GM21447 (cell line): ENCODE data around the gene FKBP3.
A peak's percentile ranks its signal among the peaks of the same experiment; 100 is the strongest.
"Not testable (repeated sequence)": the region's sequence is repeated elsewhere in the genome, so short reads cannot be mapped to it uniquely, and the experiment has no call there.

ENCODE experiments used
- ATAC-seq: cut with Tn5 transposase; IDR thresholded peaks from one replicate; pipeline ENCODE4 v1.9.1; 2021; ENCODE audit not compliant: unreplicated experiment

FKBP3 gene

DNA sequence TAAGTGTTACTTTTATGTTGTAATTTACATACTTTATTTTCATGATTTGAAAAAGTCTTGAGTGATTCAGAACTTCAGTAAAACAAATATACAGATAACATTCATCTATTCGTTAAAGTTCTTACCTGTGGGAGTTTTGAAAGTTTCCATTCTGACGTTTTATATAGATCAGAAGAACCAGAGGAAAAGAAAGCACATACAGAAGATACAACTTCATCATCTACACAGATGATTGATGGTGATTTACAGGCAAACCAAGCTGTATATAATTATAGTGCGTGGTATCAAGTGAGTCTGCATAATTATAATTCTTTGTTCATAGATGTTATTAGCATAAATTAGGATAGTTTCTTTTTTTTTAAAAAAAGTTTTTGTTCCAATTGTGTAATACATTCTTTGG is 20.0 kb downstream of the FKBP3 start:
- no peak for ATAC-seq

DNA sequence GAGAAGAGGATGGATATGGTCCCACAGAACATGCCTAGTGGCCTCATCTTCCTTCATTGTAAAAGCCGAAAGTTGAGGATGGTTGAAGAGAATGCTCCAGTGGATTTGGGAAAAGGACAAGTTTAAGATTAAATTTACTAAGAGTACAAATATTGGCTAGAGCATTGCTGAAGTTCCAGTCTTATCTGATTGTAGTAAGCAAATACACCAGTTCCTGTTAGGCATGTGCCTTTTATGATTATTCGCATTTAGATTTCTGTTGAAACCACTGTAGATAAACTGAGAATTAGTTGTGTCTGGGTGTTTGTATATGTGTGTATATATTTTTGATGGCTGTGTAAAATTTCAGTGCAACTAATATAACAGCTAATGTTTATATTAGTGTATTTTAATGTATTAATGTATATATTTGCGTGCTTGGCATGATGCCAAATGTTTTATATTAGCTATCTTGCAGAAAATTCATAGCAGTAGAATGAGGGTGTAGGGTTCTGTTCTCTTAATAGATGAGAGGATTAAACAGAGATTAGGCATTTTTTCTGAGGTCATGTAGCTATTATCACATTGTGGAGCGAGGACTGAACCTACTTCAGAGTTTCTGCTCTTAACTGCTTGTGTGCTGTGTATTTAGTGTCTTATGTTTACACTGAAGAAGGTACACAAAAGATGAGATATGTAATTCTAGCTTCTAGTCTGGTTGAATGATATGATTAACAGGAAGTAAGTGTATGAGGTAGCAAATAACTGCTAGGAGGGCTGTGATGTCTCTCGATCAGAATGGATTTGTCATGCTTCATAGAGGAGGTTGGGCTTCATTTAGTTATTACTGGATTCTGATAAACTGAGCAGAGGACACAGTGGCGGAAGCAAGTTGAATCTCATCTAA is 21.1 kb downstream of the FKBP3 start:
- no peak for ATAC-seq

DNA sequence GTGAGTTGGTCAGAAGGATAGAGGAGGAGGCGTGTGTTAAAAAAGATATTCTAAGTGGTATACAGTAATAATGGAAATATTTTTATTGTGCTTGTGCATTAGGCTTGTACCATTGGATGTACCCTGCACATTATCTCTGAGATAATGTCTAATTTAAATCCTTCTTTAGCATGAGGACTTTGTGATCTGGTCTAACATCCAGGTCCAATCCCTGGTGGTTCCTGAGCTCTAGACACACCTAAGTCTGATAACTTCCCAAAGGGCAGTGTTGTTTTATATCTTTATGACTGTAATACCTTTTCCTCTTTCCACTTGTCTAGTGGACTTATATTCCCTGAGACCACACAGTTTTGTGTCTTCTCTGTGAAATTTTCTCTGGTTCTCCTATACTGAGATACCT is 29.7 kb downstream of the FKBP3 start:
- no peak for ATAC-seq

DNA sequence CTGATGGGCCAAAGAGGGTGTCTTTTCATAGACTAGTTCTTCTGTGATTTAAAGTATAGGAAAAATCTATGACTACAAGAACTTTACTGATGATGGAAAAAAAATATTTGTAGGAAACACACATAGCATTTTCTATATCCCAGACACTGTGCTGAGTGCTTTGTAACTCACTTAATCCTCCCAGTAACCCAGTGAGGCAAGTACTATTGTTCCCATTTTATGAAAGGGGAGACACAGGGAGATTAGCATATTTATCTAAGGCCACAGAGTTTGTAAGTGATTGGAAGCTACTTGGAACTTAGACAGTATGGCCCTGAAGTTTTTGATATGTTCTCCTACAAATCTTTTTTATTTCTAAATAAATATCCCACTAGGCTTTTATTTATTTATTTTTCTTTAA is 30.5 kb downstream of the FKBP3 start:
- no peak for ATAC-seq

DNA sequence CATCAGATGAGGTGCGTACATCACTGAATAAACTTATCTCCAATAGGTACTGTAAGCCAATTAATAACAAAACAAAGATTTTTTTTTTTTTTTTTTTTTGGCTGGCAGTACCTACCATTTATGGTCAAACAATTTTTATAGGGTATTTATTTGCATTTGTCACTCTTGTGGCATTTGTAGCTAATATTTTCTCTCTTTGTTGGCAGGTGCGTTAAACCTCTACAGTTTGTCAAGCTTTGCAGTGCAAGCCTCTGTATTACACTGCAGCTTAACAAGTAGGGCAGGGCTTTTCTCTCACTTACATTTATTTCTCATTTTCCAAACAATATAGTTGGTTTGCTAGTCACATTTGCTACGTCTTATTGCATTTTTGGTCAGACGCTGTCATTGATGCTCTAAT is 38.1 kb downstream of the FKBP3 start:
- no peak for ATAC-seq

DNA sequence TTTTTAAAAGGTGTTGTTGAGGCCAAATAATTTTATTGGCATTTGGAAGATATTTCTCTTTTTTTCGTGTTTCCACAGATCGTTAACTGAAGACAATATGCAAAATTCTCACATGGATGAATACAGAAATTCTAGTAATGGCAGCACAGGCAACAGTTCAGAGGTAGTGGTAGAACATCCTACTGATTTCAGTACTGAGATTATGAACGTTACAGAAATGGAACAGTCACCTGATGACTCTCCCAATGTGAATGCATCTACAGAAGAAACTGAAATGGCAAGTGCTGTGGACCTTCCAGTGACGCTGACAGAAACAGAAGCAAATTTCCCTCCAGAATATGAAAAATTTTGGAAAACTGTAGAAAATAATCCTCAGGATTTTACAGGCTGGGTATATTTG is 39.1 kb downstream of the FKBP3 start:
- ATAC-seq, result no peak

DNA sequence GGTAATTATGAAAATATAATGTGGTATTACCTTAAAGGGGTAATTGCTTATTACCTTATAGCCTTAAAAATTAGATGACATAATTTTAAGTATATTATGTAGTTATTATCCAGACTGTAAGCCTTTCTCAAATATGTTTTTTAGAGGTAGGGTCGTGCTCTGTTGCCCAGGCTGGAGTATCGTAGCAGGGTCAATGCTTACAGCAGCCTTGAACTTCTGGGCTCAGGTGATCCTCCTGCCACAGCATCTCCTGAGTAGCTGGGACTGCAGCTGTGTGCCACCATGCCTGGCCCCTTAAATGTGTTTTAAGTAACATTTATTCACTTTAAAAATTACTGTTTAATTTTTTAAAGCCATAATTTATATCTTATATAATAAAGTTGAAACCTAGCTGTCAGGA is 40.0 kb downstream of the FKBP3 start:
- ATAC-seq, result no peak

DNA sequence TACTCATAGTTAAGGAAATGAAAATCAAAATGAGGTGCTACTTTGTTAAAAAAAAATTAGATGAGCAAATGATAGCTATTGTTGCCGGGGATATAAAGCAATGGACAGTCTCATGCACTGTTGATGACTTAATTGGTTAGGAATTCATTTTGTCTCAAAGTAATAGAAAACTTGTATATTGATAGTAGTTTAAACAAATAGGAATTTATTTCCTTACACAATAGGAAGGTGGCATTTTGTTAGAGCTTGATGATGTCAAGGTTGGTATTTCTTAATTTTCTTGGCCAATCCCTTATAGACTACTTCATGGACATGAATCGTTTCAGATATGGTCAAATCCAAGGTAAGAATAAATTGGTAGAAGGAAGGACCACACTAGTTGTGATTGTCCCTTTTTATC is 42.6 kb downstream of the FKBP3 start:
- ATAC-seq, result no peak

DNA sequence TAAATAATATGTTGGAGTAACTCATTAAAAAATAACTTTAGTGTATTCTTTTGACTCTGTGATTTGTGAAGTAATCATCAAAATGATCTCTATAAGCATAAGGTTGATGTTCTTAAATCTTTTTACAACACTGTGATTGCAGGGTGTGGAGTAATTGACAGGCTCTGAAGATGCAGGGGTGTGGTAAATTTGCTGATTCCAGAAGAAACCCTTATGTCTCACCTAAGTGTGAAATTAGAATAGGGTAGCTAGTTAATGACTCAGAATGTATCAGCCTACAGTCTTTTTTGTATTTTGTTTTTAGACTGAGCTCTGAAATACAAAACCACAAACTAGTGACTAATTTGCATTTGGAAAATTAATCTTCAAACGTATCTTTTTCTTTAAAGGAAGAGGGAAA is 44.5 kb downstream of the FKBP3 start:
- peak; percentile 70 for ATAC-seq

DNA sequence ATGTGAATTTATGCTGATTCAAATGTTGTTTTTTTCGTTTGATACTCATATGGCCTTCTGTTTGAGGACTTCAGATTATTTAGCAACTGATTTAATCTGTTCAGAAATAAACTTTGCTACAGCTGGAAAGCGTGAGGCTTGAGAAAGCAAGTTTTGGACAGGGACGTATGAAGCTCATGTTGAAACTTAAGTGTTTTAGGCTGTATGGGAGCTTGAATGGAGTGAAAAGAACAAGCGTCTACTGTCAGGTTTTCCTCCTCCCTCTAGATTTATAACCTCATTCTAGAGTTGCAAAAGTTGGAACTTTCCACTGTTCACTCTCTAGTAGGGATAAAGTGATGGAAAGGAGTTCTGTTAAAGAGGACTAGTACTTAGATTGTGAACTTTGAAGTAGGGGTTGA is 49.3 kb downstream of the FKBP3 start:
- no peak for ATAC-seq

DNA sequence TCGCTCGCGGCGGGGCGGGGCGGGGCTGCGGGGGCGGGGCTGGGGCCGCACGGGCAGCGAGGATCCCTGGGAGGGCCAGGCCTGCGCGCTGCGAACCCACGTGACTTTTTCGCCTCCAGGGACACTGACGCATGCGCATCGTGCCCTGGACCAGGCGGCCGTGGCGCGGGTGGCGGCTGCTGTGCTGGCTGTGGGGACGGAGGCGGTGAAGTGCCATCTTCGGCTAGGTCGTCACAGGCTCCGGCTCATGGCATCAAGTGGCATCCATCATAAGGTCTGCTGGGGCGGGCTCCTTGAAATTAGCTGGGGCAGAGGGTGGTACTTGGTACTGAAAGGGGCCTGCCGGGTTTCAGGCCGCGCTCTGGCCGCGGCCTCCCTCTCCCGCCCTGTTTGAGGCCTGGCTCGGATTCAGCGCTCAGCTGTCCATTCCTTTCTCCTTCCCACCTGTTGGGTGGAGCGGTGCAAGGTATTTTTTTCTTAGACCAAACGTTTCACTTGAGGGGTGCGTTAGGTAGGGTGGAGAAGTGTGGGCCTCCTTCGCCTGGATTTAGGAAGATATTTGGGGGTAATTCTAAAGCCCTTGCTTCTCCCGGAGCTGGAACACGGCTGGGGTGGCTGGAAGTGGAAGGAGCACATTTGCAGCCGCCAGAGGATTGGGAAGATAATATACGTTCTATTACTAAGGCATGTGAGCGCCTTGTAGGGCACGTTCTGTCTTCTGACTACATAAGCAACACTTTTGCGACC is 50.1 kb downstream of the FKBP3 start, which contains the start of gene PRPF39:
Gene PRPF39, plus strand, starts transcription at position 141 of the 747 bp plus-strand sequence. CDS start 11,124 bp downstream, outside the sequence.
- peak; percentile 84 for ATAC-seq

DNA sequence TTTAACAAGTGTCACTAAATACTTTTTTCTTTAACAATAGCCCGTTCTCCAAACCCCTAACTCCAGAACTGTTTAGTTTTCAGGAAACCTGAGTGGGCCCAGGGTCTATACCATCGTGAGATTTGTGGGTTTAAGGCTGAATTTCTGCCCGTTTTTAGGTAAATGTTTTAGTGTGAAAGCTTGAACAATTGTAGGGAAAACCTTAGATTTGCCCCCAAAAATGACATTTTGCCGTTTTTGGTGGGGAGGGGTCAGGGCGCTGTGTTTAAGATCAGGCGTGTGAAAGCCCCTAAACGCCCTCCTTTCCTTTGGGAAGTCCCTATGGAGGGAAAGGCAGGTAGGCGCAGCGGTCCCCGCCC is 50.7 kb downstream of the FKBP3 start:
- no peak for ATAC-seq

DNA sequence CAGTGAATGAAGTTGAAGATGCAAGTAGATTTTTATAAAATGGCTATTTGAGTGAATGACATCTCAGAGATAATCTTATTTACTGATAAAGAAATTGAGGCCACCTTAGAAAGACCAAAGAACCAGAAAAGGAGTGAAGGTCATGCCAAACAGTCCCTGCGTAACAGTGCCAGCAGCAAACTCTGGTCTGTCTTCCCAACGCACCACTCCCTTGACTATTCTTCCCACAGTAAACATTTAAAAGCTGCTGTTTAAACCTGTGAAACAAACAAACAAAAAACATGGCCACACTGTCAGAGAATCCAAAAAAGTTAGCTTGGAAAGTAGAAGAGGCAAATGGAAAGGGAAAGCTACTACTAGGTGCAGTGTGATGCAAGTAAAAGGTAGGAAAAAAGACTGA is 51.9 kb downstream of the FKBP3 start:
- ATAC-seq, result no peak

DNA sequence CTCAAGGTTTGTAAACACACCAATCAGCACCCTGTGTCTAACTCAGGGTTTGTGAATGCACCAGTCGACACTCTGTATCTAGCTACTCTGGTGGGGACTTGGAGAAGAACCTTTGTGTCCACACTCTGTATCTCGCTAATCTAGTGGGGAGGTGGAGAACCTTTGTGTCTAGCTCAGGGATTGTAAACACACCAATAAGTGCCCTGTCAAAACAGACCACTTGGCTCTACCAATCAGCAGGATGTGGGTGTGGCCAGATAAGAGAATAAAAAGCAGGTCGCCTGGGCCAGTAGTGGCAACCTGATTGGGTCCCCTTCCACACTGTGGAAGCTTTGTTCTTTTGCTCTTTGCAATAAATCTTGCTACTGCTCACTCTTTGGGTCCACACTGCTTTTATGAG is 53.2 kb downstream of the FKBP3 start:
- ATAC-seq, result not testable (repeated sequence)

DNA sequence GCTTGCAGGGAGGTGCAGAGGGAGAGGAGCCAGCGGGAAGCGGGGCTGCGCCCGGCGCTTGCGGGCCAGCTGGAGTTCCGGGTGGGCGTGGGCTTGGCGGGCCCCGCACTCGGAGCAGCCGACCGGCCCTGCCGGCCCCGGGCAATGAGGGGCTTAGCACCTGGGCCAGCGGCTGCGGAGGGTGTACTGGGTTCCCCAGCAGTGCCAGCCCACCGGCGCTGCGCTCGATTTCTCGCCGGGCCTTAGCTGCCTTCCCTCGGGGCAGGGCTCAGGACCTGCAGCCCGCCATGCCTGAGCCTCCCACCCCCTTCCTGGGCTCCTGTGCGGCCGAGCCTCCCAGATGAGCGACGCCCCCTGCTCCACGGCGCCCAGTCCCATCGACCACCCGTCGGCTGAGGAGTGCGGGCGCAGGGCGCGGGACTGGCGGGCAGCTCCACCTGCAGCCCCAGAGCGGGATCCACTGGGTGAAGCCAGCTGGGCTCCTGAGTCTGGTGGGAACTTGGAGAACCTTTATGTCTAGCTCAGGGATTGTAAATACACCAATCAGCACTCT is 53.8 kb downstream of the FKBP3 start:
- ATAC-seq, result not testable (repeated sequence)

DNA sequence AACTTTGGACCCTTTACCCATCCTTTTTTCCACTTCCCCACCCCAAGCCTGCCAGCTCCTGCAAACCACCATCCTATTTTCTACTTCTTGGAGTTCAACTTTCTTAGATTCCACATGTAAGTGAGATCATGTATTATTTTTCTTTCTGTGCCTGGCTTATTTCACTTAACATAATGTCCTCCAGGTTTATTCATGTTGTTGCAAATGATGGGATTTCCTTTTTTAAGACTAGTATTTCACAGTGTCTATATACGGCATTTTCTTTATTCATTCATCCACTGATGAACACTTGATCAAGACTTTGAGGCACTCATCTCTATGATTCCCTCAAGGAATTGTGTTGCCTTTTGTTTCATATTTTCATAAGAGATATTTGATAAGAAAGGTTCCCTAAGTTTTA is 56.0 kb downstream of the FKBP3 start:
- no peak for ATAC-seq

DNA sequence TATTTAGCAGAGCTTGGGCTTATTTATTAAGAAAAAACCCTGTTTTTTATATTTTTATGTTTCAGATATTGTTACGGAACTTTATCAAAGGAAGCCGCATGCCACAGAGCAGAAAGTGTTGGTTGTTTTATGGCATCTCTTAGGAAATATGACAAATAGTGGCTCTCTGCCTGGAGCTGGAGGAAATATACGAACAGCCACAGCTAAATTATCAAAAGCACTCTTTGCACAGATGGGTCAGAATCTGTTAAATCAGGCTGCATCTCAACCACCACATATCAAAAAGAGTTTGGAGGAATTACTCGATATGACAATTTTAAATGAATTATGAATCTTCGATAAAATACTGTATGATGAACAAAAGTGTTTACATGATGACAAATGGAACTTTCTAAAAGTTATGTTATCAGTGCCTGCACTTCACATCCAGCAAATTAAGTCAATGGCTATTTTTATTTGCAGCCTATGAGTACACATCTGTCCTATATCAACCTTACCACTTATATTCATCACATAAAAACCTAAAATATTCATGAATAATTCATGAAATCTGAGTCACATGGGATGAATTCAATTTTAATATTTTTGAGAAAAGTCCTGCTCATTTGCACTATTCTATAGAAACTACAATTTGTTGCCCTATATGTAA is 60.9 kb downstream of the FKBP3 start:
- no peak for ATAC-seq

DNA sequence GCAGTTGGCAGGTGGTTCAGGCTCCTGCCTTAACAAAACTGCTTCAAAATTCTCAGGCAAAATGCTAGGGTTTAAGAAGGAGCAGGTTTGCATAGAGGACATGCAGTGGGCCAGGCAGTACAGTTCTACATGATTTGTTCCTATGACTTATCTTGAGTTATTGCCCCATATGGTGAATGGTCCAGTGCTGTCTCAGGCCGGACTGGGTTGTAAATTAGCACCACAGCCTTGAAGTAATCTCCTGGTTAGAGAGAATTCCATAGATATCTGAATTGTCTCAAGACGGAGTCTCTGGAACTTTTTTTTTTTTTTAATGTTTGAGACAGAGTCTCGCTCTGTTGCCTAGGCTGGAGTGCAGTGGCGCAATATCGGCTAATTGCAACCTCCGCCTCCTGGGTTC is 62.2 kb downstream of the FKBP3 start:
- ATAC-seq, result no peak

DNA sequence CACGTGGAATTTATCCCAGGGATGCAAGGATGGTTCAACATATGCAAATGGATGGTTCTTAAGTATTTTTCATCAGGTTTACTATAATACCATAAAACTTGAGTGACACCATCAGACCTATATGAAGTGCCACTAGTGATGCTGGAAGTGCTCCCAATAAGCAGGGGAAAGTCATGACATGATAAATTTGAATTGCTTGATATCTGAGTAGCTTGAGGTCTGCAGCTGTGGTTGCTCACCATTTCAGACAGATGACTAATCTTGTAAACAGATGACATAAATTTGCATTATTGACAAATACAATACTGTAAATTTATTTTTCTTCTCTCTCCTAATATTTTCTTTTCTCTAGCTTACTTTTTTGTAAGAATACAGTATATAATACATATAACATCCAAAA is 64.1 kb downstream of the FKBP3 start:
- no peak for ATAC-seq

DNA sequence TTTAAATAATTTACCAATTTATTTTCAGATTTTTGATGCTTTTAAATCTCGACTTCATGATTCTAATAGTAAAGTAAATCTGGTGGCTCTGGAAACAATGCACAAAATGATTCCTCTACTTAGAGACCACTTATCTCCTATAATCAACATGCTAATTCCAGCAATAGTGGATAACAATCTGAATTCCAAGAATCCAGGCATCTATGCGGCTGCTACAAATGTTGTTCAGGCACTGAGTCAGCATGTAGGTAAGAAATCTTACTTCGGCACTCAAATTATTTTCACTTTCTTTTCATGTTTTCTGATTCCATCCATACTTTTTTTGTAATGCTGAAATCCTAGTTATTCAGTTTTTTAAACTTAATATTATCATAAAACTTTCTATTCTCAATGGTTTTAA is 65.9 kb downstream of the FKBP3 start:
- no peak for ATAC-seq

DNA sequence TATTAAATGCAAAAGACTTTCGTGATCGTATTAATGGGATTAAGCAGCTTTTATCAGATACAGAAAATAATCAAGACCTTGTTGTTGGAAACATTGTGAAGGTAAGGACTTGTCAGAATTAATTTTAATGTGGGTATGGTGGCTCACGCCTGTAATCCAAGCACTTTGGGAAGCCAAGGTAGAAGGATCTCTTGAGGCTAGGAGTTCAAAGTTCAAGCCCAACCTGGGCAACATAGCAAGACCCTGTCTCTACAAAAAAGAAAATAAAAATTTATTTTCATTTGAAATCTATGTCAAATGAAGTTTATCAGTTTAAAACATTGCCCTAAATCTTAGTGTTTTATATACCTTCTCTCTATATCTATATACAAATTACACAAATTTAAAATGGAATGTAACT is 67.6 kb downstream of the FKBP3 start:
- no peak for ATAC-seq

DNA sequence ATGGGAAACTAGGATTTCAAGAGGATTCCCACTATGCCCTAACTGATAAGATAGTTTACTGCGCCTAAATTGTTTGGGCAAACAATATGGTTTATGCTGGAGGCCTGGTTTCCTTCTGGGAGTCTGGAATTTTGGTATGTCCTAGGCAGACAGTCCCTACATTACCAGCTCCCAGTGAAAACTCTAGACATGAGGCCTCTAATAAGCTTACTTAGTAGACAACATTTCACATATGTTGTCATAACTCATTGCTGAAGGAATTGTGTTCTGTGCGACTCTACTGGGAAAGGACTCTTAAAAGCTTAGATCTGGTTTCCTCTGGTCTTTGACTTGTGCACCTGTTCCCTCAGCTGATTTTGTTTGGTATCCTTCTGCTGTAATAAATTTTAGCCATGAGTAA is 68.3 kb downstream of the FKBP3 start:
- no peak for ATAC-seq
